H9 (cell line): ENCODE results near the gene CLCNKA. TPM values are rescaled to one million over a fixed set of nuclear protein-coding genes. Genes with fewer than 3 reads are reported as not detected.

Experiments used
- DNase-seq: peaks from one replicate; pipeline ENCODE4 v3.0.0-alpha.2; 2017
- H2AFZ ChIP-seq: one replicate; pipeline ENCODE4 v1.6.1; 2013; ENCODE audit warnings: mild to moderate bottlenecking, low read length, control low read depth, moderate library complexity
- H2AK5ac ChIP-seq: 2 replicates; pipeline ENCODE4 v1.6.1; 2013; ENCODE audit warnings: low read length, control low read depth, mixed read lengths; ENCODE audit not compliant: insufficient read length
- H2BK120ac ChIP-seq: one replicate; pipeline ENCODE4 v1.6.1; 2013; ENCODE audit warnings: low read depth, mild to moderate bottlenecking, low read length, control low read depth, inconsistent platforms; ENCODE audit not compliant: poor library complexity, severe bottlenecking
- H2BK12ac ChIP-seq: 2 replicates; pipeline ENCODE4 v1.6.1; 2013; ENCODE audit warnings: low read length, control low read depth, mixed read lengths, low read depth; ENCODE audit not compliant: insufficient read length
- H2BK15ac ChIP-seq: 2 replicates; pipeline ENCODE4 v1.6.1; 2013; ENCODE audit warnings: low read depth, low read length, control low read depth
- H2BK20ac ChIP-seq: one replicate; pipeline ENCODE4 v1.6.1; 2013; ENCODE audit warnings: low read depth, mild to moderate bottlenecking, low read length, control low read depth, inconsistent platforms; ENCODE audit not compliant: poor library complexity, severe bottlenecking
- H2BK5ac ChIP-seq: 2 replicates; pipeline ENCODE4 v1.6.1; 2013; ENCODE audit warnings: low read length, control low read depth, mixed read lengths; ENCODE audit not compliant: insufficient read length
- H3K14ac ChIP-seq: 2 replicates; pipeline ENCODE4 v1.6.1; 2013; ENCODE audit warnings: low read length, control low read depth; ENCODE audit not compliant: insufficient read depth
- H3K18ac ChIP-seq: 2 replicates; pipeline ENCODE4 v1.6.1; 2013; ENCODE audit warnings: low read depth, mild to moderate bottlenecking, mixed read lengths, low read length, control low read depth; ENCODE audit not compliant: insufficient read length
- H3K23ac ChIP-seq: 2 replicates; pipeline ENCODE4 v1.6.1; 2013; ENCODE audit warnings: low read length, control low read depth, mixed read lengths, low read depth; ENCODE audit not compliant: insufficient read length
- H3K23me2 ChIP-seq: 2 replicates; pipeline ENCODE4 v1.6.1; 2013; ENCODE audit warnings: low read depth, mild to moderate bottlenecking, mixed read lengths, low read length, control low read depth; ENCODE audit not compliant: insufficient read length, poor library complexity, severe bottlenecking
- H3K27ac ChIP-seq: 2 replicates; pipeline ENCODE4 v1.5.1; 2013; ENCODE audit warnings: low read length, control low read depth, mixed read lengths, low read depth; ENCODE audit not compliant: insufficient read length
- H3K27me3 ChIP-seq: 2 replicates; pipeline ENCODE4 v1.6.1; 2013; ENCODE audit warnings: low read length, control low read depth, inconsistent platforms; ENCODE audit not compliant: insufficient read depth
- H3K4ac ChIP-seq: 2 replicates; pipeline ENCODE4 v1.6.1; 2013; ENCODE audit warnings: low read depth, mild to moderate bottlenecking, control low read depth, inconsistent platforms, low read length, moderate library complexity
- H3K4me1 ChIP-seq: 2 replicates; pipeline ENCODE4 v1.6.1; 2013; ENCODE audit warnings: low read length, control low read depth, inconsistent platforms; ENCODE audit not compliant: insufficient read depth
- H3K4me2 ChIP-seq: 2 replicates; pipeline ENCODE4 v1.6.1; 2013; ENCODE audit warnings: low read length, control low read depth, mixed read lengths; ENCODE audit not compliant: insufficient read length, insufficient read depth
- H3K56ac ChIP-seq: 2 replicates; pipeline ENCODE4 v1.6.1; 2013; ENCODE audit warnings: low read depth, mild to moderate bottlenecking, mixed read lengths, low read length, control low read depth; ENCODE audit not compliant: insufficient read length
- H3K79me1 ChIP-seq: 2 replicates; pipeline ENCODE4 v1.6.1; 2013; ENCODE audit warnings: low read depth, mild to moderate bottlenecking, moderate library complexity, low read length, control low read depth, inconsistent platforms; ENCODE audit not compliant: insufficient read depth, poor library complexity, severe bottlenecking
- H3K79me2 ChIP-seq: 2 replicates; pipeline ENCODE4 v1.6.1; 2013; ENCODE audit warnings: low read length, control low read depth, inconsistent platforms; ENCODE audit not compliant: insufficient read depth
- H3K9ac ChIP-seq: 2 replicates; pipeline ENCODE4 v1.6.1; 2013; ENCODE audit warnings: low read length, control low read depth, mixed read lengths; ENCODE audit not compliant: insufficient read length; ENCODE audit errors: extremely low read depth
- H3K9me3 ChIP-seq: one replicate; pipeline ENCODE4 v1.6.1; 2013; ENCODE audit warnings: low read depth, low read length, inconsistent platforms; ENCODE audit not compliant: control insufficient read depth
- H3T11ph ChIP-seq: one replicate; pipeline ENCODE4 v1.6.1; 2013; ENCODE audit warnings: mild to moderate bottlenecking, low read length, control low read depth, inconsistent platforms
- H4K20me1 ChIP-seq: one replicate; pipeline ENCODE4 v1.6.1; 2013; ENCODE audit not compliant: control insufficient read depth, insufficient read length, insufficient read depth
- H4K5ac ChIP-seq: 2 replicates; pipeline ENCODE4 v1.6.1; 2013; ENCODE audit warnings: low read depth, mild to moderate bottlenecking, mixed read lengths, low read length, control low read depth; ENCODE audit not compliant: insufficient read length
- H4K8ac ChIP-seq: replicated peaks from 2 replicates; pipeline ENCODE4 v1.6.1; 2013; ENCODE audit warnings: low read length, control low read depth, mixed read lengths, low read depth; ENCODE audit not compliant: insufficient read length
- H4K91ac ChIP-seq: 2 replicates; pipeline ENCODE4 v1.6.1; 2013; ENCODE audit warnings: low read depth, mild to moderate bottlenecking, moderate library complexity, mixed read lengths, low read length, control low read depth; ENCODE audit not compliant: insufficient read length
- H3K27ac Mint-ChIP-seq, 3 experiments: 2 replicates in 2 of 3; 3 replicates in 1 of 3; pipeline ENCODE4 v1.8.0; 2020 to 2021; ENCODE audit warnings: mixed read lengths in 3 of 3, mild to moderate bottlenecking in 1 of 3, moderate library complexity in 1 of 3
- H3K27me3 Mint-ChIP-seq: 2 replicates; pipeline ENCODE4 v1.8.0; 2021; ENCODE audit warnings: low read depth, mild to moderate bottlenecking, moderate library complexity, mixed read lengths
- H3K36me3 Mint-ChIP-seq, 3 experiments: 2 replicates in 2 of 3; 3 replicates in 1 of 3; pipeline ENCODE4 v1.8.0; 2020 to 2021; ENCODE audit warnings: low read depth in 3 of 3, mixed read lengths in 3 of 3; ENCODE audit not compliant: insufficient read depth in 1 of 3
- H3K4me1 Mint-ChIP-seq, 2 experiments: 2 replicates each; pipeline ENCODE4 v1.8.0; 2020; ENCODE audit warnings: mixed read lengths in 2 of 2
- H3K4me3 Mint-ChIP-seq, 2 experiments: 2 replicates in 1 of 2; 3 replicates in 1 of 2; pipeline ENCODE4 v1.8.0; 2020 to 2021; ENCODE audit warnings: mild to moderate bottlenecking in 2 of 2, mixed read lengths in 2 of 2, moderate library complexity in 1 of 2
- H3K9me3 Mint-ChIP-seq, 2 experiments: 2 replicates in 1 of 2; 3 replicates in 1 of 2; pipeline ENCODE4 v1.8.0; 2020; ENCODE audit warnings: mild to moderate bottlenecking in 2 of 2, mixed read lengths in 2 of 2, moderate library complexity in 1 of 2
- CTCF ChIP-seq: fragments of 200-600 bp; sonication (generic); conservative IDR thresholded peaks from 3 replicates; pipeline ENCODE4 v1.8.0; 2021; ENCODE audit warnings: antibody characterized with exemption, mild to moderate bottlenecking
- WGBS: extraction: QIAGEN DNeasy Blood & Tissue Kit; methylation state at CpG from one replicate; pipeline ENCODE4 v1.1.7; 2013; ENCODE audit warnings: missing lambda C conversion rate, low lambda C conversion rate, mixed read lengths; ENCODE audit not compliant: insufficient read length; ENCODE audit errors: extremely low coverage; 5-methylcytosine and 5-hydroxymethylcytosine counted together
- total RNA-seq: library from RNA; stranded (reverse); gene quantifications from 2 replicates; pipeline ENCODE4 v1.2.1, GENCODE V29; 2021

Gene CLCNKA
- total RNA-seq, 1 experiment from 2014 or later = 0.98 TPM

DNA sequence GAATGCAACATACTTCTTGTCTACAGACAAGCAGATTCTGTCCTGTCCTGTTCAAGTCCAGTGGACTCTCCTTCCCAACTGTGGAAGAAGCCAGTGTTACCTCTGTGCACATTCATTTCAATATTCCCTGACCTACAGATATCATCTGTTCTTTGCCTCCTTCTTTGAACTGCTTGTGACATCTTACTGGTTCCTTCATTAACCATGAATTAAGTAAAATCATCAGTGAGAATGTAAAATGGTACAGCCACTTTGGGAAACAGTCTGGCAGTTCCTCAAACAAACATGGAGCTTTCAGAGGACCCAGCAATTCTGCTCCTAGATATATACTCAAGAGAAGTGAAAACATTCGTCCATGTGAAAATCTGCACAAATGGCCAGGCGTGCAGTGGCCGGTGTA is 11.0 kb upstream of the CLCNKA start:
- Histone ChIP-seq H3K23ac (no peak overlapping the region), H3K4me1 (peaks cover 8% of the 10 kb centered on the region; the same call in 1 of the 2 replicates), H3K4me2 (no peak overlapping the region), H2AK5ac (no peak overlapping the region), H3K14ac (no peak overlapping the region), H3K18ac (no peak overlapping the region), H4K8ac (no peak overlapping the region), H3K9me3 (no peaks in the 10 kb centered on the region), H4K20me1 (no peaks in the 10 kb centered on the region), H3K27ac (no peak overlapping the region), H2BK12ac (no peak overlapping the region), H3K4ac (no peak overlapping the region), H3K79me1 (no peaks in the 10 kb centered on the region), H3K27me3 (no peaks in the 10 kb centered on the region), H4K91ac (no peak overlapping the region), H3K79me2 (no peaks in the 10 kb centered on the region), H2BK20ac (no peak overlapping the region), H4K5ac (no peak overlapping the region), H2BK15ac (no peak overlapping the region), H2AFZ (no peak overlapping the region), H3K56ac (no peak overlapping the region), H2BK120ac (no peak overlapping the region), H3K23me2 (no peaks in the 10 kb centered on the region), H3K9ac (no peak overlapping the region), H3T11ph (no peak overlapping the region), H2BK5ac (no peak overlapping the region)
- WGBS = no CpG with 5 or more reads among the region's 3 CpGs
- Mint-ChIP-seq H3K9me3 (no peaks in the 10 kb centered on the region), H3K27ac (no peak overlapping the region), H3K4me1 (peaks cover 21 to 30% of the 10 kb centered on the region in 2 experiments), H3K4me3 (no peak overlapping the region), H3K36me3 (no peaks in the 10 kb centered on the region), H3K27me3 (peaks cover 7% of the 10 kb centered on the region)
- no peak for DNase-seq
- TF ChIP-seq CTCF = no peak
